Stimulated activated CD4-positive, alpha-beta T cell treated with anti-CD3 and anti-CD28 coated beads, Interleukin-1b, Interleukin-23, amount 100 ng/mL, for 24 hours (primary cell): ENCODE results near the gene ZNF541.
"Not testable (repeated sequence)": the region's sequence is repeated elsewhere in the genome, so short reads cannot be mapped to it uniquely, and the experiment has no call there.

Source experiments
- DNase-seq, 4 experiments: peaks; one replicate each; pipeline ENCODE4 v3.0.0-alpha.2; 2020; ENCODE audit warnings: low read depth in 4 of 4, low spot score in 1 of 4

Gene ZNF541

DNA sequence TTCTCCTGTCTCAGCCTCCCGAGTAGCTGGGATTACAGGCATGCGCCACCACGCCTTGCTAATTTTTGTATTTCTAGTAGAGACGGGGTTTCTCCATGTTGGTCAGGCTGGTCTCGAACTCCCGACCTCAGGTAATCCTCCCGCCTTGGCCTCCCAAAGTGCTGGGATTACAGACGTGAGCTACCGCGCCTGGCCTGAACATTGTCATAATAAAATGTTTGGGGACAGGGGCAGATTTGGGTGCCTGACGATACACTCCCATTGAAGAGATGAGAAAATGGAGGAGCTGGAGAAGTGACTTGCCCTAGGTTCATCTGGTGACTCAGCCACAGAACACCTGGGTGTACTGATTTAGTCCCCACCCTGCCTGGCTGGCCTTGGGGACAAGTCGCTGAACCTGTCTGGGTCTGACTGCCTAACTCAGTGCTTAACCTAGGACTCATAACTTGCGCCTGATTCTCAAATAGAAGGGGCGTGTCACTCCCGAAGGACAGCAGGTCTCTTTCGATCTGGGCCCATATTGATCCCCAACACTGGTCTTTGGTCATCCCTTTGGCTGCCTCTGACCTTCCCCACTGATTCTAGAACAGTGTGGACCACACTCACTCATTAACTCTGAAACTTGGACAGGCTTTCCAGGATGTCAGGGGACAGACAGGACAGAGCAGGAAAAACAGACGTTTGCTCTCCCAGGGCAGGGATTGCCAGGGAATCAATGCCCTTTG is 28.4 kb upstream of the ZNF541 start:
- no peak for DNase-seq

DNA sequence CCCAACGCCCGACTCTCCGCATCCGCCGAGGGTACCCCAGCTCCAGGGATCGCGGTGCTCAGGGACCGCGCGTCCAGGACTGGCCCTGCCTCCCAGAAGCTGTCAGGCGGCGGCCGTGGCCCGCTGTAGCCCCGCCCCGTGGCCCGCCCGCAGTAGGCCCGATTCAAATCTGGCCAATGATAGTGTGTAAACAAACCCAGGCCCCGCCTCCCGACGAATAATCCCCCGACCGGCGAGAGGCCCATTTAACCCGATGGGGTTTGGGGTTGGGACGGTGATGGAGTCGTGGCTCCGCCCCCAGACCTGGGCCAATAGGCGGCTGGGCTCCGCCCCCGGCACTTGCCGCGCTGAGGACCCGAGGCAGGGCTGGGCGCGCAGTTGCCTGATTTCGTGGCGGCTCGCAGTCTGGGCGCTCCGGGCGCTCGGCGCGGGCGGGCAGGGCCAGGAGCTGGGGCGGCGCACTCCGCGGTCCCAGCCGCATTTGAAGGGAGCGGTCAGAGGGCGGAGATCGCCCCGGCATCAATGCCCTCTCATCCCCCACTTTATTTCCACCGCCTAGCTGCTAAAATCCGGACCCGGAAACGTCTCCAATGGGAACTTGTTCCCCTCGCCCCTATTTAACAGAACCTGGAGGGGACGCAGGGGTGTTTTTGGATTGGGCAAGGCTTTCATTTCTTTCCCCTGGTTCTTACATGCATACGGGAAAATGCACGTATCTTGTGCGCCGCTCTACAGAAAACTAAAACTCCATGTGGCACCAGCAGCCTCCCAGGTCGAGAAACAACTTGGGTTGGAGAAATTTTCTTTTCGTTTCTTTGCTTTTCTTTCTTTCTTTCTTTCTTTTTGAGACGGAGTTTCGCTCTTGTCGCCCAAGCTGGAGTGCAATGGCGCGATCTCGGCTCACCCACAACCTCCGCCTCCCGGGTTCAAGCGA is 27.6 kb upstream of the ZNF541 start:
- DNase-seq: peak; percentile 94 to 100 (median 98)

DNA sequence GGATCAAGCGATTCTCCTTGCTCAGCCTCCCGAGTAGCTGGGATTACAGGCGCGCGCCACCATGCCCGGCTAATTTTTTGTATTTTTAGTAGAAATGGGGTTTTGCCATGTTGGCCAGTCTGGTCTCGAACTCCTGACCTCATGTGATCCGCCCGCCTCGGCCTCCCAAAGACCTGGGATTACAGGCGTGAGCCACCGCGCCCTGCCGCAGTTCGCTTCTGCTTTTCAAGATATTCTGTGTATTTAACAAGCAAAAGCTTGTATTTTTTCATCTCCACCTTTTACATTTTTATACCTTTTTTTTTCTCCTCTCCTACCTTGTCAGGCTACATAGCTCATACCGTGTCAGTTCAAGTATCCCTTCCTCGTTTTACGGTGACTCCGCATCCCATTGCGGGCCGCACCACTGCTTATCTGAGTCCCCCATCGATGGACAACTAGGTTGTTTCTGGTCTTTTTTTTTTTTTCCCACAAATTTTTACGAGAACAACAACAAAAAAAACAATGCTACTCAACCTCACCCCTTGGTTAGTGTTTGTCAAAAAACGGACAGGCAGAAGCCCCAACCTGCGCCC is 26.8 kb upstream of the ZNF541 start:
- DNase-seq: not testable (repeated sequence)

DNA sequence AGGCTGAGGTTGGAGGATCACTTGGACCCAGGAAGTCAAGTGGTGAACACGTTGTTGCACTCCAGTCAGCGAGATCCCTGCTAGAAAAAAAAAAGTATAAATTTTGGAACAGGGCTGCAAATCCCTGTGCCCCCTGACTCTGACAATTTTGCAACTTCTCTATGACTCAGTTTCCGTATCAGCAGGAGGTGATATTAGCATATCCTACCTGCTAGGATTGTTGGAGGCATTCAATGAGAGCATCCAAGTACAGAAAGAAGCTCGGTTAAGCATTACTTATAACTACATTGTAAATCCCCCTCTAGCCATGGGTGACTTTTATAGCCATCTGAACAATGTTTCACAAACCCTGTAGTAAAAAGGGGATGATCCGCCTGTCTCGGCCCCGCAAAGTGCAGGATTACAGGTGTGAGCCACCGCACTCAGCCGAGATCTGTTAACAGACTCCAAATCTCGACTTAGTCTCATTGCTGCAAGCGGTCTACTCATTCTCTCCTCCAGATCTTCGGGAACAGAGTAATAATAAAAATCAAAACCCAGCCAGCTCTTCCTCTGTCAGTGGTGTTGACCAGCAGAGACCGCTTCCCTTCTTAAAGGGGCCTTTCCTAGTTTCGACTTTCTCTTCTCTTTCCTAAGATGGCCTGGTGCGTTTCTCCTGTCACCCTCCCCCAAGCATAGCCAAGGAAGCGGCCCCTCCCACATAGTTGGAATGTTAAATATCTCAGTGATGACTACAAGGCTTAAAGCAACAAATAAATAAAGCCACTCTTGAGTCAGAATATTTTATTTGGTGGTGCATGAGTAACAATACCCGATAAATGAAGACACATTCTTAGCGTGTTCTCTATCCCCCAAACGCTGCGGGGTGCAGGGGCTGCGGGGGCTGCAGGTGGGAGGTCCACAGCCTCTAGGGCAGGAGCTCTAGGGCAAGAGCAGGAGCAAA is 25.7 kb upstream of the ZNF541 start:
- DNase-seq: no peak

DNA sequence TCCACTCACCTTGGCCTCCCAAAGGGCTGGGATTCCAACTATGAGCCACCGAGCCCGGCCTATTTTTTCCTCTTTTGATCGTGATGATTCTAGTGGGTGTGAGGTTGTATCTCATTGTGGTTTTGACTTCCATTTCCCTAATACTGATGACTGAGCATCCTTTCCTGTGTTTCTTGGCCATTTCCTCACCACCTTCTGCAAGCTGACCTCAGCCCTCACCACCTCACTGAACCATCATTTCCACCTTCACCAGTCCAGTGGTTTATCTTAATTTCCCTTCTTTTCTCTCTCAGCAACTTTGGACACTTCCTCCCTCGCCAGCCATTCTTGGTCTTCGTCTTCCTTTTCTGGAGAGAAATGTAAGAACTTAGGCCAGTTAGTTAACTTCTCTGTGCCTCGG is 23.0 kb upstream of the ZNF541 start:
- no peak for DNase-seq

DNA sequence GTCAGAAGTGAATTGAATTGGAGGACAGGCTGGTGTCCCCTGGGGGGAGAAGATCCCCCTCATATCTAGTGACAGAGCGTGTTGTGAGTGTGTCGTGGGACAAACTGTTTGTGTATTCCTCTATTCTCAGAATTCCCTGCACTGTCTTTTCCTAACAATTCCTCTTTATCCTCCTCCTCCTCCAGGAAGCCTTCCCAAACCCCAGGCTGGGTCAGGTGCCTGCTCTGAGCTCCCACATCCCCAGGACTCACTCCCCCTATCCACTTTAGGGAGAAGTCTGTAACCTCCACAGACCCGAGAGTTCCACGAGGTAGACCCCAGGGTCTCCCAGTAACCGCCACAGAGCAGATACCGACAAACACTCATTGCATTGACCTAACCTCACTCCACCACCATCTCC is 20.9 kb upstream of the ZNF541 start:
- DNase-seq: no peak

DNA sequence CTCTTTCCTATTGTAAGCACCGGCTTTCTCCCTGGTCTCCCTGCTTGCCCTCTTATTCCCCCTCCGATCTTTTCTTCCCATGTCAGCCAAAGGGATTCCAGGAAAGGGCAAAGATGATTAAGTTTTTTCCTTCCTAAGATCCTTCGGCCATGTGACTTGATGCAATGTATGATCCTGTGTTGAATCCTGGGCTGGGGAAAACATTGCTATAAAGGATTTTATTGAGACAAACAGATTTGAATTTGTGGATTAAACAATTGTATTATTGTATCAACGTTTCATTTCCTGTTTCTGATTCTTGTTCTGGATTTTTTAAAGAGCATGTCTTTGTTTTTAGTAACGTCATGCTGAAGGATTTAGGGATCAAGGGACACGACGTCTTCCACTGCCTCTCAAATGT is 16.9 kb upstream of the ZNF541 start:
- DNase-seq: no peak

DNA sequence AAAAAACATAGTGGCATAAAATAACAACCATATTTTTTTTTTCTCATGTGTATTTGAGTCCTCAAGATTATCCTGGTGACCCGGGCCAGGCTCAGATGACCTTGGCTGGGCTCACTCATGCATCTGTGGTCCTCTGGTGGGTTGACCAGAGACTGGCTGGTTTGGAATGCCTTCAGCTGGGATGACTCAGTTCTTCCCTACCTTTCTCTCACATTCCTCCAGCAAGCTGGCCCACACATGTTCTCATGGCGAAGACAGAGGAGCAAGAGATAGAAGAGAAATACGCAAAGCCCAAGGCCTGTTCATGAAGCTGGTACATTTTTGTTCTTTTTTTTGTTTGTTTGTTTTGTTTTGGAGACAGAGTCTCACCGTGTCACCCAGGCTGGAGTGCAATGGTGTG is 14.3 kb upstream of the ZNF541 start:
- DNase-seq: no peak

DNA sequence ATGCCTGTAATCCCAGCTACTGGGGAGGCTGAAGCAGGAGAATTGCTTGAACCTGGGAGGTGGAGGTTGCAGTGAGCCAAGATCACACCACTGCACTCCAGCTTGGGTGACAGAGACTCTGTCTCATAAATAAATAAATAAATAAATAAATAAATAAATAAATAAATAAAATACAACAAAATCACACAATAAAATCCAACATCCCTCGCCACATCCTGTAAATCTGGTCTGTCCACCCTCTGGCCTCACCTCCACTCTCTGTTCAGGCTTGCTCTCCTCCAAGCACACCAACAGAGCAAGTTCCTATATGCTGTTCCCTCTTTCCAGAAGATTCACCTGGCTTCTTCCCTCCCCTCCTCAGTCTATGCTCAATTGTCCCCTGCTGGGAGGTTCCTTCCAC is 10.2 kb upstream of the ZNF541 start:
- DNase-seq: not testable (repeated sequence)

DNA sequence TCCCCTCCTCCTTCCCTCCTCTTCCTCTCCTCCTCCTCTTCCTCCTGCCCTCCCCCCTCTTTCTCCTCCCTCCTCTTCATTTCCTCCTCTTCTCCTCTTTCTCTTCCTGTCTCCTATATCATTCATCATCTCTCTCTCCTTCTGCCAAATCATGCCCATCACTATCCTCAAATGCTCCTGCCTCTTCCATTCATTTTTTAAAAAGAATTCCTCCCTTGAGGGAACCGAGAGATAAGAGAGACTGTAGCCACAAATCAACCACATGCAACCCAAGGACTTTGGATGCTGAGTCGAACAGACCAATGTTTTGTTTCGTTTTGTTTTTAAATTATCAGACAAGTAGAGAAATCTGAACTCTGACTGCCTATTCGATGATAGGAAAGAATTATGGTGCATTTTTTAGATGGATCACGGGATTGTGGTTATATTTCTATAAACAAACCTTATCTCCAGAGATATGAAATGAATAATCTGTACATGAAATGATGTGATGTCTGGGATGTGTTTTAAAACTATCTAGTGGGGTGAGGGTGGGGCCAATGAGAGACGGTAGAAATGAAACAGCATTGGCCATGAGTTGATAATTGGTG is 9.5 kb upstream of the ZNF541 start:
- DNase-seq: no peak

DNA sequence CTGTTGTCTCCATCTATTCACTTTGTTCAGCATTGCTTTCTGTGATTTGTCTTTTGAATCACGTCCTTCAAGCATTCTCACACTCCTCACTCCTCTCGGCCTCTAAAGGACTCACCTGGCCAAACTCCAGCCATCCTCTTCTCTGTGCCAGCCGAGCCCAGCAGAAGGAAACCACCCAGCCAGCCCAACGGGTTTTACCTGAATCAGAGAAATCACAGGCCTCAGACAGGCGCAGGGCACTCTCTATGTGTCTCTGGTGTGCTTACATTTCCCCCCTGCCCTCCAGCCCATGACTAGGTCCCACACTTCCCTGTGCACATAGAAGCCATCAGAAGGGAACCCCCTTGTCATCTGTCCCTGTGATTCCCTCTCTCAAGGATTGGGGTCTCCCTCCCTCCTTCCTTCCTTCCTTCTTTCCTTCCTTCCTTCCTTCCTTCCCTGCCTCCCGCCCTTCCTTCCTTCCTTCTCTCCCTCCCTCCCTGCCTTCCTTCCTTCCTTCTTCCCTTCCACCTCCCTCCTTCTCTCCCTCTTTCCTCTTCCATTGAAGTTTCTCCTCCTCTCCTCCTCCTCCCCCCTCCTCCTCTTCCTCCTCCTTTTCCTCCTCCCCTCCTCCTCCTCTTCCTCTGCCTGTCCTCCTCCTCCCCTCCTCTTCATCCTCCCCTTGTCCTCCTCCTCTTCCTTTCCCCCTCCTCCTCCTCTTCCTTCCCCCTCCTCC is 8.8 kb upstream of the ZNF541 start:
- DNase-seq: no peak

DNA sequence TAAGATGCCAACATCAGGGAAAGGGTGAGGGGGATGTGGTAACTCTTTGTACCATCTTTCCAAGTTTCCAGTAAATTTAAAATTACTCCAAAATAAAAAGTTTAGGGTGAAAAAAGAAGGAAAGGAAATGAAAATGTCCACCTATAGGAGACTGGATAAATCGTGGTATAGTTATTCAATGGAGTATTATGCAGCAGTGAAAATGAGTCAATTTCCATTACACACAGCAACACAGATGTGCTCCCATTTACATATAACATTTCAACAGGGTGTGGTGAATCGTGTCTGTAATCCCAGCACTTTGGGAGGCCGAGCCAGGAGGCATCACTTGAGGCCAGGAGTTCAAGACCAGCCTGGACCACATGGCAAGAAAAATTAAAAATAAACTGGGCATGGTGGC is 7.4 kb upstream of the ZNF541 start:
- DNase-seq: no peak

DNA sequence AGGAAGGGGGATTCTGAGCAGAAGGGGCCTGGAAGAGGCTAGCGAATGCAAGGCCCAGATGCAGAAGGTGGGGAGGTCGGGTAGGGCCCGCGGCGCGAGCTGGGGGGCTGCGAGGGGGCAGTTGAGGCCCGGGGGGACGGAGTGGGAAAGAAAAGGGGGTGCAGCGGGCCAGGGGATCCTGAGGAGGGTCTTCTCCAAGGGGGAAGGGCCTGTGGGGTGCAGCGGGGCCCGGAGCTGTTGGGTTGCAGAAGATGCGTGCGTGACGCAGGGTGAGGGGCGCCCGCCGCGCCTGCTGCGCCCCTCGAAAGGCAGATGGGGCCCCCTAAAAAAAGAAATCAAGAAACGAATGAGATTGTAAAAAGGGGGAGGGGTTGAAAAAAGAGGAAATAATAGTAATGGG is 313 bp downstream of the ZNF541 start:
- DNase-seq: no peak

DNA sequence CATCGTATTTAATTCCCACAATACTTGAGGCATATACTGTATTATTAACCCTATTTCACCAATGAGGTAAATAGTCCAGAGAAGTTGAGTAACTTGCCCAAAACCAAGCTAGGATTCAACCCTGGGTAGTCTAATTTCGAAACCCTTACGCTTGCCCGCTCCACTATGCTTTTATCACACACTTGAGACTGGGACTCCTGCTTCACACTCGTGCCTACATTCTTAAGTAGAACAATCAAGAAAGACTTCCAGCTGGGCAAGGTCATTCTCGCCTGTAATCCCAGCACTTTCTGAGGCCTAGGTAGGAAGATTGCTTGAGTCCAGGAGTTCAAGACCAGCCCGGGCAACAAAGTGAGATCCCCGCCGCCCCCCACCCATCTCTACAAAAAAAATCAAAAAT is 3.6 kb downstream of the ZNF541 start:
- no peak for DNase-seq

DNA sequence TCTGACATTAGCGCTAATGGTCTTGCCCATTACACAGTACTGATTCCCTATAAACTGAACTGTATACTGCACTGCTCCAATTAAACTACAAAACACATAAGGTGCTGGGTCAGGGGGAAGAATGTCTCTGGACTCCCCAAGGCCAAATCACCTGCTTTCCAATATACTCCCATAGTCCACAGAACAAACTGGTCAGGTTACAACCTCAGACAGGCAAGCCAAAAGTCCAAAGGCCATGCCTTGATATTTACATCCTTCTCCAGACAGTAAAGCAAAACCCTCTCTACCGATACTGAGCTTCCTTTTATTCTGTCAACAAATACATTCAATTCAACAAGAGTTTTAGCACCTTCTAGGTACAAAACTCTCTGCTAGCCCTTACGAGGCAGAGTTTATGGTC is 8.9 kb downstream of the ZNF541 start:
- no peak for DNase-seq

DNA sequence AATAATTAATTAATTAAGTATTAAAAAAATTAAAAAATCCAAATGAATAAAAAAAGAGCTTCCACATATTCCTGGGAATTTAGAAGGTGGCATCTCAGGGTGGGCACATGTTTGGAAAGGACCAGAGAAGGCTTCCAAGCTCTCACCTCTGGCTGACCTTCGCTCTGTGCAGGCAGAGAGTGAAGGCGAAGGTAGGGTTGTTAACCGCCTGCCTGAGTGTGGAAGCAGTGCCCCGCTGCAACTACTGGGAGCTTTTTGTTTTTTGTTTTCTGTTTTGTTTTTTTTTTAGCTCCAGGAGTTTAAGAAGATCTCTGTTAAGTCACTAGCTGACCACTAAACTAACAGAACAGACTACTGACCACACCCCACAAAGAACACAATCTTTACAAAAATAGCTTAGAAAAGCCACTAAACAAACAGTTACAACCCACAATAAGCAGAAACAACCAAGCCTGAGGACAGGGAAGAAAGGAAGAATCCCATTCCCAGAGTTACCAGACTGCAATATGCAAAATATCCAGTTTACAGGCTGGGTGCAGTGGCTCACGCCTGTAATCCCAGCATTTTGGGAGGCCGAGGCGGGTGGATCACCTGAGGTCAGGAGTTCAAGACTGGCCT is 11.4 kb downstream of the ZNF541 start:
- DNase-seq: no peak

DNA sequence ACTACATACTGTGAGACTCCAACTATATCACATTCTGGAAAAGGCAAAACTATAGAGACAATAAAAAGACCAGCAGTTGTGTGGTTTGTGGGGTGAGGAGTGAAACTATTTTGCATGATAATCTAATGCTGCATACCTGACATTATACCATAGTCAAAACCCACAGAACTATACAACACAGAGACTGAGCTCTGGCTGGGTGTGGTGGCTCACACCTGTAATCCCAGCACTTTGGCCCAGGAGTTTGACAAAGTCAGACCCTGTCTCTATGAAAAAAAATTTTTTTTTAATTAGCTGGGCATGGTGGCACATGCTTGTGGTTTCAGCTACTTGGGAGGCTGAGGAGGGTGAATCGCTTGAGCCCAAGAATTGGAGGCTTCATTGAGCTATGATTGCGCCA is 11.9 kb downstream of the ZNF541 start:
- no peak for DNase-seq

DNA sequence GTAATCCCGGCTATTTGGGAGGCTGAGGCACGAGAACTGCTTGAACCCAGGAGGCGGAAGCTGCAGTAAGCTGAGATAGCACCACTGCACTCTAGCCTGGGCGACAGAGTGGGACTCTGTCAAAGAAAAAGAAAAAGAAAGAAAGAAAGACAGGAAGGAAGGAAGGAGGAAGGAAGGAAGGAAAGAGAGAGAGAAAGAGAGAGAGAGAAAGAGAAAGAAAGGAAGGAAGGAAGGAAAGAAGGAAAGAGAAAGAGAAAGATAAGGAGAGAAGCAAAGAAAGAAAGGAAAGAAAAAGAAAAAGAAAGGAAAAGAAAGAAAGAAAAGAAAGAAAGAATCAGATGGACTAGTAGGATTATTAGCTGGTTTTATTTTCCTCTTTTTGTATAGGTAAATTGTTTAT is 22.8 kb downstream of the ZNF541 start:
- no peak for DNase-seq

DNA sequence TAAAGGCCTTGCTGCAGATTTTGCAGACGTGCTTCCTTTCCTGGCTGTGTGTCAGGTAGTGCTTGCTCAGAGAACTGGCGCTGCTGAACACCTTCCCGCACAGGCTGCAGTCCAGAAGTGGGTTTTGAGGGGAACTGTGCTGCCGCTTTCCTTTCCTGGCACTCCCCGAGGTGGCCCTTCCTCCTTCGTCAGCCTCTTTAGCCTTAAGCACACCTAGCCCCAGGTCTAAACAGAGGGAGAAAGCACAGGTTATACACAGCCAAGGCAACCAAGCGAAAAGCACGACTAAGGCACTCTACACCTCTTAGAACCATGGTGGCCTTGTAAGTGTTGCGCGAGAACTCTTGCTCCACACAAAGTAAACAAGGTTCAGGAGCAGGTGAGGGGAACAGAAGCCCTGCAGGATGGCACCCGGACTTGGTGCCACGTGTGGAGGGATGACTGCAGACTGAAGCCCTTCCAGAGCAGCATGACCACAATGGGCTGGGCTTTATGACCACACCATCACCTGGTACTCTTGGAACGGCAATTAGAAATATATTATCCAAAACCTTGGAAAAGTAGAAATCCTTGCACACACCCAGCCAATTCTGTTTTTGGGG is 23.6 kb downstream of the ZNF541 start:
- no peak for DNase-seq
